Fibroblast of villous mesenchyme (primary cell): ENCODE results near the gene DPY30. TPM values are rescaled to one million over a fixed set of nuclear protein-coding genes. Genes with fewer than 3 reads are reported as not detected.
A peak's percentile ranks its signal among the peaks of the same experiment; 100 is the strongest.

Experiments
- DNase-seq: peaks from one replicate; pipeline ENCODE4 v3.0.0-alpha.2; 2010; ENCODE audit warnings: low read depth
- H3K4me3 ChIP-seq: 2 replicates; pipeline ENCODE4 v1.5.1; 2011; ENCODE audit warnings: low read depth, mild to moderate bottlenecking, low read length
- CTCF ChIP-seq: IDR thresholded peaks from 2 replicates; pipeline ENCODE4 v1.5.1; 2012; ENCODE audit warnings: low read depth, mild to moderate bottlenecking, low read length; ENCODE audit not compliant: insufficient read depth
- total RNA-seq: library from RNA; depleted of rRNA; stranded (reverse); fragments of >200 nt; gene quantifications from 2 replicates; pipeline ENCODE4 v1.2.3, GENCODE V29; 2012

Gene DPY30
- total RNA-seq = 43.8 and 63.9 TPM in 2 replicates

- H3K4me3 ChIP-seq = peak within 1 kb of the TSS; percentile 83
- DNase-seq = peak; percentile 94
- no peak for TF ChIP-seq CTCF
These were observed at the start of gene DPY30 for GRCh38 chr2:32039447-32040219. Gene DPY30, minus strand, starts transcription at chr2:32039805. Its CDS starts 349 bp downstream, at chr2:32039456.

DNA sequence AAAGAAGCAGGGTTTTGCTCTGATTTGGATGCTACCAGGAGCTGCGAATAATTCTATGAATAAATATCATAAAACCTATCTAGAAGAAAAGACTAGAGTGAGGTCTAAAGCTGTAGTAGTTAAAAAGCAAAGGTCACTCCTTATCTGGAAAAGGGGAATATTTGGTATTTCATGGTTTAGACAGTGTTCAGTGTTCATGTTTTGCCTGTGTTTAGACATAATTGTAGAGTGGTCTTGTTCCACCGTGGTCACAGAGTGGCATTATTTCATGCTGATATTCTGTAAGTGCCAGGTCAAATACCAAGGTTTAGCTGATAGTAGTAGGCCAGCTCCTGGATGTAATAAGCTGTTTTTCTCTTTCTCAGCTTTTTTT is 34.5 kb upstream of the DPY30 start:
- DNase-seq = no peak
- no peak overlapping the region for H3K4me3 ChIP-seq
- TF ChIP-seq CTCF = no peak

- no peak for TF ChIP-seq CTCF
- no peak overlapping the region for H3K4me3 ChIP-seq
- DNase-seq = peak; percentile 3
These were observed 27.9 kb upstream of the DPY30 start for GRCh38 chr2:32067549-32067948.

DNA sequence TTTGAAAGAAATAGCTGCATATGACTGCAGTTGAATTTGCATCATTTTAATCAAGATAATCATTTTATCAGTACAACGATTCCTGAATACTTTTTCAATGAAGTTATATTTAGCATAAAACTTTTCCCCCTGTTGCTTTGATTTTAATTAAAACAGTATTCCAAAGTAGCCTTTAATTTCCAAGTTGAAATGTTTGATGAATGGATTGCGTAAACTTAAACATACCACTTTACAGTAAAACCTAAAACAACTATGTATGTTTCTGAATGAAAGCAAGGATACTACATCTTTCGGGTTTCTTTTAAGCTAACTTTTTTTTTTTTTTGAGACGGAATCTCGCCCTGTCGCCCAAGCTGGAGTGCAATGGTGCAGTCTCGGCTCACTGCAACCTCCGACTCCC is 25.1 kb upstream of the DPY30 start:
- TF ChIP-seq CTCF = no peak
- peak overlapping the region; percentile 74 for H3K4me3 ChIP-seq
- DNase-seq = no peak

DNA sequence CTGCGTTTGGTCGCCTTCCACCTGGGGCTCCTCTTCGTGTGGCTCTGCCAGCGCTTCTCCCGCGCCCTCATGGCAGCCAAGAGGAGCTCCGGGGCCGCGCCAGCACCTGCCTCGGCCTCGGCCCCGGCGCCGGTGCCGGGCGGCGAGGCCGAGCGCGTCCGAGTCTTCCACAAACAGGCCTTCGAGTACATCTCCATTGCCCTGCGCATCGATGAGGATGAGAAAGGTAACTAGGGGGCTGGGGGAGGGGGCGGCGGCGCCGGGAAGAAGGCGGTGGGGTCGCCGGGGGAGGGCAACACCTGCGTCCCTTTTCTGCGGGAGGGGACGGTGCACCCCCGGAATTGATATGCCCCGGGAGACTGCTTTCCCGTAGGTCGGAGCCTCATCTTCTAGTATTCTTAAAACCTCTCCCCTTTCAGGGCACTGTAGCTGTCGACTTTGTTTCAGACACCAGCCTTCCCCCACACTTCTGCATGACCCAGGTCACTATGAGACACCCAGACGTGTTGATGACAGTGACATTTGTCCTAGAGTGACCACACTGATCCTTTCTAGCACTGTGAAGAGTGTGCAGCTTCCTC is 24.5 kb upstream of the DPY30 start:
- no peak for TF ChIP-seq CTCF
- peak overlapping the region; percentile 74 for H3K4me3 ChIP-seq
- peak; percentile 6 for DNase-seq

DNA sequence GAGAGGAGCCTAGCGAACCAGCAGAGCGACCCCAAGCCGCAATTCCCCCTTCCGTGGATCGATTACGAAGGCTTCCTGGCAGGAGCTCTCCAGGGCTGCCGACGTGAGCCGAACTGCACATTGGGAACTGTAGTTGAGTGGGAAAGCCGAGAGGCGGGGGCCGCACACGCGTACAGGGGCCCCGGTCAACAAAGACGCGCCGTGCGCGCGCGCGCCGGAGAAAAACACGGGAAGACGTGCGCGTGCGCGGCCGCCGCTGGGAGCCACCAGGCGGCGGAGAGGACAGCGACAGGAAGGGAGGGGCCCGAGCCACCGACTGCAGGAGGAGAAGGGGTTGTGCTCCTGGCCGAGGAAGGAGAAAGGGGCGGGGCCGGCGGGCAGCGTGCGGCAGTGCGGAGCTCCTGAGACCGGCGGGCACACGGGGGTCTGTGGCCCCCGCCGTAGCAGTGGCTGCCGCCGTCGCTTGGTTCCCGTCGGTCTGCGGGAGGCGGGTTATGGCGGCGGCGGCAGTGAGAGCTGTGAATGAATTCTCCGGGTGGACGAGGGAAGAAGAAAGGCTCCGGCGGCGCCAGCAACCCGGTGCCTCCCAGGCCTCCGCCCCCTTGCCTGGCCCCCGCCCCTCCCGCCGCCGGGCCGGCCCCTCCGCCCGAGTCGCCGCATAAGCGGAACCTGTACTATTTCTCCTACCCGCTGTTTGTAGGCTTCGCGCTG is 23.9 kb upstream of the DPY30 start, which contains the start of gene SPAST:
Gene SPAST (plus strand): TSS at position 247 of the 711 bp plus-strand sequence. CDS start 276 bp downstream, at position 523.
- peak within 1 kb of the TSS; percentile 74 for H3K4me3 ChIP-seq
- peak; percentile 45 for TF ChIP-seq CTCF
- DNase-seq = peak; percentile 96
